H9 (cell line): Measurements from ENCODE around the gene CYSTM1. TPM values are rescaled to one million over a fixed set of nuclear protein-coding genes. Genes with fewer than 3 reads are reported as not detected.
A peak's percentile ranks its signal among the peaks of the same experiment; 100 is the strongest.

Experiments used
- DNase-seq: peaks from one replicate; pipeline ENCODE4 v3.0.0-alpha.2; 2017
- H2AFZ ChIP-seq: one replicate; pipeline ENCODE4 v1.6.1; 2013; ENCODE audit warnings: mild to moderate bottlenecking, low read length, control low read depth, moderate library complexity
- H2AK5ac ChIP-seq: 2 replicates; pipeline ENCODE4 v1.6.1; 2013; ENCODE audit warnings: low read length, control low read depth, mixed read lengths; ENCODE audit not compliant: insufficient read length
- H2BK120ac ChIP-seq: one replicate; pipeline ENCODE4 v1.6.1; 2013; ENCODE audit warnings: low read depth, mild to moderate bottlenecking, low read length, control low read depth, inconsistent platforms; ENCODE audit not compliant: poor library complexity, severe bottlenecking
- H2BK12ac ChIP-seq: 2 replicates; pipeline ENCODE4 v1.6.1; 2013; ENCODE audit warnings: low read length, control low read depth, mixed read lengths, low read depth; ENCODE audit not compliant: insufficient read length
- H2BK15ac ChIP-seq: 2 replicates; pipeline ENCODE4 v1.6.1; 2013; ENCODE audit warnings: low read depth, low read length, control low read depth
- H2BK20ac ChIP-seq: one replicate; pipeline ENCODE4 v1.6.1; 2013; ENCODE audit warnings: low read depth, mild to moderate bottlenecking, low read length, control low read depth, inconsistent platforms; ENCODE audit not compliant: poor library complexity, severe bottlenecking
- H2BK5ac ChIP-seq: 2 replicates; pipeline ENCODE4 v1.6.1; 2013; ENCODE audit warnings: low read length, control low read depth, mixed read lengths; ENCODE audit not compliant: insufficient read length
- H3K14ac ChIP-seq: 2 replicates; pipeline ENCODE4 v1.6.1; 2013; ENCODE audit warnings: low read length, control low read depth; ENCODE audit not compliant: insufficient read depth
- H3K18ac ChIP-seq: 2 replicates; pipeline ENCODE4 v1.6.1; 2013; ENCODE audit warnings: low read depth, mild to moderate bottlenecking, mixed read lengths, low read length, control low read depth; ENCODE audit not compliant: insufficient read length
- H3K23ac ChIP-seq: 2 replicates; pipeline ENCODE4 v1.6.1; 2013; ENCODE audit warnings: low read length, control low read depth, mixed read lengths, low read depth; ENCODE audit not compliant: insufficient read length
- H3K23me2 ChIP-seq: 2 replicates; pipeline ENCODE4 v1.6.1; 2013; ENCODE audit warnings: low read depth, mild to moderate bottlenecking, mixed read lengths, low read length, control low read depth; ENCODE audit not compliant: insufficient read length, poor library complexity, severe bottlenecking
- H3K27ac ChIP-seq: 2 replicates; pipeline ENCODE4 v1.5.1; 2013; ENCODE audit warnings: low read length, control low read depth, mixed read lengths, low read depth; ENCODE audit not compliant: insufficient read length
- H3K27me3 ChIP-seq: 2 replicates; pipeline ENCODE4 v1.6.1; 2013; ENCODE audit warnings: low read length, control low read depth, inconsistent platforms; ENCODE audit not compliant: insufficient read depth
- H3K4ac ChIP-seq: 2 replicates; pipeline ENCODE4 v1.6.1; 2013; ENCODE audit warnings: low read depth, mild to moderate bottlenecking, control low read depth, inconsistent platforms, low read length, moderate library complexity
- H3K4me1 ChIP-seq: 2 replicates; pipeline ENCODE4 v1.6.1; 2013; ENCODE audit warnings: low read length, control low read depth, inconsistent platforms; ENCODE audit not compliant: insufficient read depth
- H3K4me2 ChIP-seq: 2 replicates; pipeline ENCODE4 v1.6.1; 2013; ENCODE audit warnings: low read length, control low read depth, mixed read lengths; ENCODE audit not compliant: insufficient read length, insufficient read depth
- H3K56ac ChIP-seq: 2 replicates; pipeline ENCODE4 v1.6.1; 2013; ENCODE audit warnings: low read depth, mild to moderate bottlenecking, mixed read lengths, low read length, control low read depth; ENCODE audit not compliant: insufficient read length
- H3K79me1 ChIP-seq: 2 replicates; pipeline ENCODE4 v1.6.1; 2013; ENCODE audit warnings: low read depth, mild to moderate bottlenecking, moderate library complexity, low read length, control low read depth, inconsistent platforms; ENCODE audit not compliant: insufficient read depth, poor library complexity, severe bottlenecking
- H3K79me2 ChIP-seq: 2 replicates; pipeline ENCODE4 v1.6.1; 2013; ENCODE audit warnings: low read length, control low read depth, inconsistent platforms; ENCODE audit not compliant: insufficient read depth
- H3K9ac ChIP-seq: 2 replicates; pipeline ENCODE4 v1.6.1; 2013; ENCODE audit warnings: low read length, control low read depth, mixed read lengths; ENCODE audit not compliant: insufficient read length; ENCODE audit errors: extremely low read depth
- H3K9me3 ChIP-seq: one replicate; pipeline ENCODE4 v1.6.1; 2013; ENCODE audit warnings: low read depth, low read length, inconsistent platforms; ENCODE audit not compliant: control insufficient read depth
- H3T11ph ChIP-seq: one replicate; pipeline ENCODE4 v1.6.1; 2013; ENCODE audit warnings: mild to moderate bottlenecking, low read length, control low read depth, inconsistent platforms
- H4K20me1 ChIP-seq: one replicate; pipeline ENCODE4 v1.6.1; 2013; ENCODE audit not compliant: control insufficient read depth, insufficient read length, insufficient read depth
- H4K5ac ChIP-seq: 2 replicates; pipeline ENCODE4 v1.6.1; 2013; ENCODE audit warnings: low read depth, mild to moderate bottlenecking, mixed read lengths, low read length, control low read depth; ENCODE audit not compliant: insufficient read length
- H4K8ac ChIP-seq: replicated peaks from 2 replicates; pipeline ENCODE4 v1.6.1; 2013; ENCODE audit warnings: low read length, control low read depth, mixed read lengths, low read depth; ENCODE audit not compliant: insufficient read length
- H4K91ac ChIP-seq: 2 replicates; pipeline ENCODE4 v1.6.1; 2013; ENCODE audit warnings: low read depth, mild to moderate bottlenecking, moderate library complexity, mixed read lengths, low read length, control low read depth; ENCODE audit not compliant: insufficient read length
- H3K27ac Mint-ChIP-seq, 3 experiments: 2 replicates in 2 of 3; 3 replicates in 1 of 3; pipeline ENCODE4 v1.8.0; 2020 to 2021; ENCODE audit warnings: mixed read lengths in 3 of 3, mild to moderate bottlenecking in 1 of 3, moderate library complexity in 1 of 3
- H3K27me3 Mint-ChIP-seq: 2 replicates; pipeline ENCODE4 v1.8.0; 2021; ENCODE audit warnings: low read depth, mild to moderate bottlenecking, moderate library complexity, mixed read lengths
- H3K36me3 Mint-ChIP-seq, 3 experiments: 2 replicates in 2 of 3; 3 replicates in 1 of 3; pipeline ENCODE4 v1.8.0; 2020 to 2021; ENCODE audit warnings: low read depth in 3 of 3, mixed read lengths in 3 of 3; ENCODE audit not compliant: insufficient read depth in 1 of 3
- H3K4me1 Mint-ChIP-seq, 2 experiments: 2 replicates each; pipeline ENCODE4 v1.8.0; 2020; ENCODE audit warnings: mixed read lengths in 2 of 2
- H3K4me3 Mint-ChIP-seq, 2 experiments: 2 replicates in 1 of 2; 3 replicates in 1 of 2; pipeline ENCODE4 v1.8.0; 2020 to 2021; ENCODE audit warnings: mild to moderate bottlenecking in 2 of 2, mixed read lengths in 2 of 2, moderate library complexity in 1 of 2
- H3K9me3 Mint-ChIP-seq, 2 experiments: 2 replicates in 1 of 2; 3 replicates in 1 of 2; pipeline ENCODE4 v1.8.0; 2020; ENCODE audit warnings: mild to moderate bottlenecking in 2 of 2, mixed read lengths in 2 of 2, moderate library complexity in 1 of 2
- CTCF ChIP-seq: fragments of 200-600 bp; sonication (generic); conservative IDR thresholded peaks from 3 replicates; pipeline ENCODE4 v1.8.0; 2021; ENCODE audit warnings: antibody characterized with exemption, mild to moderate bottlenecking
- WGBS: extraction: QIAGEN DNeasy Blood & Tissue Kit; methylation state at CpG from one replicate; pipeline ENCODE4 v1.1.7; 2013; ENCODE audit warnings: missing lambda C conversion rate, low lambda C conversion rate, mixed read lengths; ENCODE audit not compliant: insufficient read length; ENCODE audit errors: extremely low coverage; 5-methylcytosine and 5-hydroxymethylcytosine counted together
- total RNA-seq: library from RNA; stranded (reverse); gene quantifications from 2 replicates; pipeline ENCODE4 v1.2.1, GENCODE V29; 2021

The CYSTM1 gene
- total RNA-seq, 1 experiment from 2014 or later: 20.6 TPM

GRCh38 chr5:140242099-140242498 is 67.1 kb downstream of the CYSTM1 start:
- Mint-ChIP-seq H3K4me3 (no peak overlapping the region), H3K27ac (peak overlapping the region in 2 of 3 experiments; percentile 72 to 76; a peak in 4 of 7 replicates), H3K4me1 (peaks cover 34% of the 10 kb centered on the region in 2 experiments), H3K27me3 (no peaks in the 10 kb centered on the region), H3K36me3 (peaks cover 0 to 18% (median 6%) of the 10 kb centered on the region in 3 experiments; a peak in 4 of 7 replicates), H3K9me3 (no peaks in the 10 kb centered on the region)
- Histone ChIP-seq H4K20me1 (no peaks in the 10 kb centered on the region), H2AK5ac (no peak overlapping the region), H3K14ac (no peak overlapping the region), H4K5ac (no peak overlapping the region), H3K79me2 (no peaks in the 10 kb centered on the region), H2BK5ac (no peak overlapping the region), H4K91ac (no peak overlapping the region), H3K23me2 (no peaks in the 10 kb centered on the region), H3K4me1 (peaks cover 9% of the 10 kb centered on the region), H3K27me3 (no peaks in the 10 kb centered on the region), H3T11ph (no peak overlapping the region), H3K56ac (no peak overlapping the region), H3K27ac (no peak overlapping the region), H3K79me1 (no peaks in the 10 kb centered on the region), H3K9me3 (no peaks in the 10 kb centered on the region), H3K4me2 (no peak overlapping the region), H3K23ac (no peak overlapping the region), H2BK120ac (no peak overlapping the region), H2AFZ (no peak overlapping the region), H2BK12ac (no peak overlapping the region), H2BK15ac (no peak overlapping the region), H4K8ac (no peak overlapping the region), H3K9ac (no peak overlapping the region), H2BK20ac (no peak overlapping the region), H3K18ac (no peak overlapping the region), H3K4ac (no peak overlapping the region)
- peak; percentile 52 for TF ChIP-seq CTCF
- WGBS: no CpG with 5 or more reads among the region's 5 CpGs
- peak; percentile 54 for DNase-seq
